Keratinocyte (primary cell): Measurements from ENCODE around the gene RRBP1. TPM values are rescaled to one million over a fixed set of nuclear protein-coding genes. Genes with fewer than 3 reads are reported as not detected.

Source experiments
- DNase-seq: peaks from one replicate; pipeline ENCODE4 v3.0.0-alpha.2; 2011; ENCODE audit warnings: low read depth, missing footprints, low spot score
- FAIRE-seq: peaks from 2 replicates; lab custom pipeline; 2011; peaks lifted over from hg19 to GRCh38; lab: Jason Lieb, UNC
- H2AFZ ChIP-seq: 2 replicates; pipeline ENCODE4 v1.6.0; 2012; ENCODE audit warnings: low read length, control low read depth, inconsistent platforms; ENCODE audit not compliant: control insufficient read depth
- H3K27ac ChIP-seq: 2 replicates; pipeline ENCODE4 v1.5.1; 2011; ENCODE audit warnings: low read length; ENCODE audit not compliant: control insufficient read depth, insufficient read depth
- H3K27me3 ChIP-seq: 3 replicates; pipeline ENCODE4 v1.6.0; 2011; ENCODE audit warnings: low read length; ENCODE audit not compliant: control insufficient read depth, insufficient read depth; ENCODE audit errors: extremely low read depth
- H3K36me3 ChIP-seq, 2 experiments: 2 replicates in 1 of 2; 3 replicates in 1 of 2; pipeline ENCODE4 v1.5.1; 2011; ENCODE audit warnings: low read length in 2 of 2, mild to moderate bottlenecking in 1 of 2; ENCODE audit not compliant: control insufficient read depth in 2 of 2, insufficient read depth in 2 of 2; ENCODE audit errors: extremely low read depth in 1 of 2
- H3K4me1 ChIP-seq: 3 replicates; pipeline ENCODE4 v1.5.1; 2011; ENCODE audit warnings: low read length; ENCODE audit not compliant: control insufficient read depth, insufficient read depth; ENCODE audit errors: extremely low read depth
- H3K4me2 ChIP-seq: 3 replicates; pipeline ENCODE4 v1.6.0; 2011; ENCODE audit warnings: low read depth, low read length; ENCODE audit not compliant: control insufficient read depth, insufficient read depth; ENCODE audit errors: extremely low read depth
- H3K4me3 ChIP-seq, 3 experiments: fragments of 200-600 bp in 1 of 3; sonication (generic) in 1 of 3; 2 replicates in 2 of 3; 3 replicates in 1 of 3; pipeline ENCODE4 v1.5.1; 2011 to 2016; ENCODE audit warnings: low read length in 3 of 3, mild to moderate bottlenecking in 3 of 3, control low read depth in 2 of 3, inconsistent platforms in 1 of 3, low read depth in 1 of 3, mixed read lengths in 1 of 3, mixed run types in 1 of 3, moderate library complexity in 1 of 3; ENCODE audit not compliant: control insufficient read depth in 2 of 3, insufficient read depth in 2 of 3; ENCODE audit errors: extremely low read depth in 1 of 3
- H3K79me2 ChIP-seq: 2 replicates; pipeline ENCODE4 v1.6.0; 2012; ENCODE audit warnings: low read length; ENCODE audit not compliant: control insufficient read depth, insufficient read depth
- H3K9ac ChIP-seq: 3 replicates; pipeline ENCODE4 v1.6.0; 2011; ENCODE audit warnings: low read length; ENCODE audit not compliant: control insufficient read depth, insufficient read depth; ENCODE audit errors: extremely low read depth
- H3K9me1 ChIP-seq: 3 replicates; pipeline ENCODE4 v1.6.0; 2011; ENCODE audit warnings: low read length; ENCODE audit not compliant: control insufficient read depth, insufficient read depth; ENCODE audit errors: extremely low read depth
- H3K9me3 ChIP-seq: 2 replicates; pipeline ENCODE4 v1.5.1; 2012; ENCODE audit warnings: low read depth, low read length; ENCODE audit not compliant: control insufficient read depth
- H4K20me1 ChIP-seq: 3 replicates; pipeline ENCODE4 v1.6.0; 2011; ENCODE audit warnings: low read length; ENCODE audit not compliant: control insufficient read depth, insufficient read depth; ENCODE audit errors: extremely low read depth
- EZH2 ChIP-seq: IDR thresholded peaks from one replicate; pipeline ENCODE4 v1.6.1; 2012; ENCODE audit warnings: inconsistent platforms, mild to moderate bottlenecking, low read length, moderate library complexity
- dilution Hi-C: fragments of 300-500 bp; cut with MboI; formaldehyde crosslinking; loops from one replicate; pipeline ENCODE4 v1.7.0; 2020; ENCODE audit warnings: low sequenced_read_pairs; ENCODE audit not compliant: extremely low pct_ligation_motif_present
- polyA plus RNA-seq, 5 experiments: library from polyadenylated mRNA; depleted of rRNA in 3 of 5; stranded (reverse) in 3 of 5; stranded (forward) in 1 of 5; unstranded in 1 of 5; fragments of >200 nt; gene quantifications; 1 replicate in 1 of 5; 2 replicates in 3 of 5; 3 replicates in 1 of 5; pipeline versions ENCODE4 v1.2.1 to v1.2.3, GENCODE V29; 2011 to 2012; ENCODE audit warnings: missing spikeins in 2 of 5, low read depth in 1 of 5, low replicate concordance in 1 of 5
- TF ChIP-seq, protein P1 (sequence below), 3 experiments: IDR thresholded peaks in 1 of 3; conservative IDR thresholded peaks in 1 of 3; optimal IDR thresholded peaks in 1 of 3; 2 replicates in 2 of 3; 3 replicates in 1 of 3; pipeline versions ENCODE3 to v1.5.1; 2011; ENCODE audit warnings: low read length in 3 of 3, mild to moderate bottlenecking in 3 of 3, moderate library complexity in 2 of 3, control low read depth in 1 of 3, inconsistent platforms in 1 of 3; ENCODE audit not compliant: insufficient read depth in 2 of 3; ENCODE audit errors: extremely low read depth in 1 of 3

The RRBP1 gene
- polyA plus RNA-seq, 1 donor (not counting 4 experiments of a cell fraction or from before 2014, with no cell fraction given): 43.9 TPM

- Histone ChIP-seq H3K79me2 (no peaks in the 10 kb centered on the region), H3K9me1 (peaks cover 2% of the 10 kb centered on the region), H3K9me3 (no peaks in the 10 kb centered on the region), H3K27ac (no peak overlapping the region), H3K4me1 (no peaks in the 10 kb centered on the region), H3K27me3 (no peaks in the 10 kb centered on the region), H4K20me1 (no peaks in the 10 kb centered on the region), H2AFZ (no peak overlapping the region), H3K9ac (no peak overlapping the region), H3K4me3 (no peak overlapping the region), H3K4me2 (no peak overlapping the region), H3K36me3 (no peaks in the 10 kb centered on the region)
- DNase-seq: no peak
- dilution Hi-C loops: no loop called here
- FAIRE-seq: no peak
- TF ChIP-seq EZH2: no peak
- TF ChIP-seq, protein P1, sequence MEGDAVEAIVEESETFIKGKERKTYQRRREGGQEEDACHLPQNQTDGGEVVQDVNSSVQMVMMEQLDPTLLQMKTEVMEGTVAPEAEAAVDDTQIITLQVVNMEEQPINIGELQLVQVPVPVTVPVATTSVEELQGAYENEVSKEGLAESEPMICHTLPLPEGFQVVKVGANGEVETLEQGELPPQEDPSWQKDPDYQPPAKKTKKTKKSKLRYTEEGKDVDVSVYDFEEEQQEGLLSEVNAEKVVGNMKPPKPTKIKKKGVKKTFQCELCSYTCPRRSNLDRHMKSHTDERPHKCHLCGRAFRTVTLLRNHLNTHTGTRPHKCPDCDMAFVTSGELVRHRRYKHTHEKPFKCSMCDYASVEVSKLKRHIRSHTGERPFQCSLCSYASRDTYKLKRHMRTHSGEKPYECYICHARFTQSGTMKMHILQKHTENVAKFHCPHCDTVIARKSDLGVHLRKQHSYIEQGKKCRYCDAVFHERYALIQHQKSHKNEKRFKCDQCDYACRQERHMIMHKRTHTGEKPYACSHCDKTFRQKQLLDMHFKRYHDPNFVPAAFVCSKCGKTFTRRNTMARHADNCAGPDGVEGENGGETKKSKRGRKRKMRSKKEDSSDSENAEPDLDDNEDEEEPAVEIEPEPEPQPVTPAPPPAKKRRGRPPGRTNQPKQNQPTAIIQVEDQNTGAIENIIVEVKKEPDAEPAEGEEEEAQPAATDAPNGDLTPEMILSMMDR (optimal IDR thresholded peaks at IDR 0.05 in 1 of 3, IDR thresholded peaks at IDR 0.05 in 1 of 3, conservative IDR thresholded peaks at IDR 0.05 in 1 of 3; ENCODE audit: extremely low read depth in 1 of 3, insufficient read depth in 2 of 3, low read length in 3 of 3): no peak
Measured at GRCh38 chr20:17728074-17728473, 46.0 kb upstream of the RRBP1 start.

DNA sequence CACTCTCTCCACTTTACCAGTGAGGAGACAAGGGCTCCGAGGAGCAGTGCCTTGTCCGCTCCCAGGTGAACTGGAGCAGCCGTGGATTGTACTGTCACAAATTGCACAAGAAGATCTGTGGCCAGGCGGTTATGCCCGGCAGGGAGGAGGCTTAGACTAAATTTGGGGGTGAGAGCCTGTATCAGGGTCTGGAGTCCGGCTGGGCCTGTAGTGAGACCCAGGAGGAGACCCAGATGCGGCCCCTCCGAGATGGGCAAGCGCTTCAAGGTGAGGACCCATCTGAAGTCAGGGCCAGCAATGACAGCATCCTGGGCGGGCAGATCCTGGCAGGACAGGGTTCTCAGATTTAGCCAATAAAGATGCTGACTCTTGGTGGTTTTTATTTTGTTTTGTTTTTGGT lies 45.3 kb upstream of the RRBP1 start:
- no peak overlapping the region for H2AFZ ChIP-seq
- dilution Hi-C loops: no loop called here
- no peaks in the 10 kb centered on the region for H3K4me1 ChIP-seq
- H3K4me2 ChIP-seq: no peak overlapping the region
- FAIRE-seq (no peak), DNase-seq (no peak)
- no peaks in the 10 kb centered on the region for H3K27me3 ChIP-seq
- TF ChIP-seq, protein P1 (optimal IDR thresholded peaks at IDR 0.05 in 1 of 3, IDR thresholded peaks at IDR 0.05 in 1 of 3, conservative IDR thresholded peaks at IDR 0.05 in 1 of 3; ENCODE audit: extremely low read depth in 1 of 3, insufficient read depth in 2 of 3, low read length in 3 of 3): no peak
- no peaks in the 10 kb centered on the region for H3K36me3 ChIP-seq
- no peak overlapping the region for H3K4me3 ChIP-seq
- H3K9me3 ChIP-seq: no peaks in the 10 kb centered on the region
- H3K79me2 ChIP-seq: no peaks in the 10 kb centered on the region
- no peaks in the 10 kb centered on the region for H4K20me1 ChIP-seq
- peaks cover 2% of the 10 kb centered on the region for H3K9me1 ChIP-seq
- H3K9ac ChIP-seq: no peak overlapping the region
- H3K27ac ChIP-seq: no peak overlapping the region
